ENCODE measurements around the gene FBRSL1. TPM values are rescaled to one million over a fixed set of nuclear protein-coding genes. Genes with fewer than 3 reads are reported as not detected.

Gene FBRSL1
- total and polyA plus RNA-seq, 9 of the 15 experiments (the other 6 are each of a cell fraction or from before 2014, with no cell fraction given), result 0.24 to 129 (median 7.3) TPM

DNA sequence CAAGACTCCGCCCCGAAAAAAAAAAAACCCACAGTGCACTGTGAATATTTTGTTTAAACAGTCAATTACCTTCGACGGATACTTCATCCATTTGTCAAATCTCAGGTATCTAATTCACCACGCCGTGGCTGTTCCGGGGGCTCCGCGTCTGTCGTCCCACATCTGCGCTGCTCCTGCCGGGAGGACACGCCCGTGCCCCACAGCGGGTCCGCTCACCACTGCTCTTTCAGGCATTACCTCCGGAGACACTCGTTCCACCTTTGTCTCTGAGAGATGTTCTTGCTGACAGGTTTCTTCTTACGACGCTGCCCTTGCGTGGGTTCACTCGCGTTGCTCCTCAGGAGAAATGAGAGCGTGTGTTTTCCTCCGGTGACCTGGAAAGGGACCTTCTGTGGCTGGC is 46.9 kb upstream of the FBRSL1 start:
- no peaks in the 10 kb centered on the region for H4K20me1 ChIP-seq (replicated peaks; ENCODE audit: control insufficient read depth, insufficient read depth, low read length)
- no peak overlapping the region for H2AFZ ChIP-seq (ENCODE audit: low read depth, low read length)
- TF ChIP-seq ELF2 (CRISPR knock-in tag; IDR thresholded peaks at IDR 0.05) (no peak), NFE2L1 (tag; IDR thresholded peaks at IDR 0.05; ENCODE audit: borderline replicate concordance, low read depth) (no peak), RBM15 (IDR thresholded peaks at IDR 0.05; ENCODE audit: insufficient read depth, low read length) (no peak), ELF4 (CRISPR knock-in tag; IDR thresholded peaks at IDR 0.05) (no peak), IFI16 (CRISPR knock-in tag; IDR thresholded peaks at IDR 0.05) (no peak), BRD9 (IDR thresholded peaks at IDR 0.05; ENCODE audit: low read depth, partially characterized antibody) (no peak)
- H3K4me3 ChIP-seq, result no peak overlapping the region
- intact Hi-C loops (cut with micrococcal nuclease) (no loop called here), in situ Hi-C loops (cut with MboI) (no loop called here)
- ChIA-PET CTCF (ENCODE audit: low intra/inter-chr PET ratio) (no interaction called here), POLR2A (interaction anchor here (0.7 kb wide), 1 partner anchor 53 kb away, joined by 3 read pairs; no protein-coding TSS in a partner anchor)
- H3K9me1 ChIP-seq (ENCODE audit: control insufficient read depth, insufficient read depth, low read length), result no peaks in the 10 kb centered on the region
- peaks cover 2% of the 10 kb centered on the region; the same call in 1 of the 2 replicates for H3K9me3 ChIP-seq (replicated peaks; ENCODE audit: control insufficient read depth, insufficient read depth, low read depth, low read length)
- H3K27me3 ChIP-seq (ENCODE audit: control insufficient read depth in 2 of 2, insufficient read depth in 2 of 2, low read length in 2 of 2), result peaks cover under 1 to 43% of the 10 kb centered on the region in 2 experiments; a peak in 2 of 5 replicates
- H3K27ac ChIP-seq (ENCODE audit: extremely low read depth, low read depth, low read length), result no peak overlapping the region
- ATAC-seq (no peak), FAIRE-seq (no peak), DNase-seq (ENCODE audit: extremely low read depth in 1 of 4, low spot score in 3 of 4) (no peak)
- no peaks in the 10 kb centered on the region for H3K36me3 ChIP-seq (ENCODE audit: control insufficient read depth, insufficient read depth, low read length)
- H3K9ac ChIP-seq (ENCODE audit: insufficient read depth in 1 of 2, low read depth in 2 of 2, low read length in 2 of 2), result no peak overlapping the region
- BruUV-seq (replicated peaks), result no TSS peak
- 57% methylated on average over 21 of the region's 25 CpGs for WGBS (ENCODE audit: insufficient coverage, low coverage, missing lambda C conversion rate)
- H3K79me2 ChIP-seq (ENCODE audit: control insufficient read depth, insufficient read depth, low read length), result no peaks in the 10 kb centered on the region
- H3K4me1 ChIP-seq (replicated peaks in 1 of 2; ENCODE audit: control insufficient read depth in 2 of 2, insufficient read depth in 2 of 2, low read length in 2 of 2), result peaks cover 0 to 38% of the 10 kb centered on the region in 2 experiments; a peak in 3 of 5 replicates
- no peak overlapping the region for H3K4me2 ChIP-seq (ENCODE audit: insufficient read depth, low read length)

DNA sequence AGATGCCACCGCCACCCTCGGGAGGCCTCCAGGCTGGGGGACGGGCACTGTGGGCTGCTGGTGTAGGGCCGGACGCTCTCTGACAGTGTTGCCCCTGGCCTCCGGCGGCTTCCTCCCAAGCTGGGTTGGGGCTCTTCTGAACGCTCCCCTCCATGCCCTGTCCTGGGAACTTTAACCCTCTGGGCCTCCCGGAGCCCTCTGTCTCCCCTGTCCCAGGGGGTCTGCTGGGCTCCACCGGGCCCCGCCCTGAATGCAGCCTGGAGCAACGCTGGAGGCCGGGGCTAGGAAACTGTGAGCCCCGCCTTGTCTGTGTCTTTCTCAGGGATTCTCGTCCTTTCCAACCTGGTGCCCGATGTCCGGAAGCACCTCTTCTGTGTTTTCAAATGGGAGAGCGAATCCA is 45.7 kb upstream of the FBRSL1 start:
- no peaks in the 10 kb centered on the region for H4K20me1 ChIP-seq (replicated peaks; ENCODE audit: control insufficient read depth, insufficient read depth, low read length)
- H3K4me3 ChIP-seq, result no peak overlapping the region
- H2AFZ ChIP-seq (ENCODE audit: low read depth, low read length), result no peak overlapping the region
- H3K9me1 ChIP-seq (ENCODE audit: control insufficient read depth, insufficient read depth, low read length), result no peaks in the 10 kb centered on the region
- BruUV-seq (replicated peaks), result no TSS peak
- CTCF ChIA-PET (ENCODE audit: low intra/inter-chr PET ratio), result no interaction called here
- H3K27ac ChIP-seq (ENCODE audit: extremely low read depth, low read depth, low read length), result no peak overlapping the region
- no peak for FAIRE-seq
- H3K4me2 ChIP-seq (ENCODE audit: insufficient read depth, low read length), result no peak overlapping the region
- TF ChIP-seq PTTG1 (tag; IDR thresholded peaks at IDR 0.05; ENCODE audit: low read depth) (no peak), BRD4 (IDR thresholded peaks at IDR 0.05) (no peak), TAF15 (IDR thresholded peaks at IDR 0.05; ENCODE audit: low read depth, low read length) (no peak), MBD1 (CRISPR knock-in tag; IDR thresholded peaks at IDR 0.05) (no peak), ETV1 (tag; conservative IDR thresholded peaks at IDR 0.05; ENCODE audit: low read depth) (no peak), MAFF (IDR thresholded peaks at IDR 0.05; ENCODE audit: low read length) (no peak)
- TF ChIP-seq, protein P1, sequence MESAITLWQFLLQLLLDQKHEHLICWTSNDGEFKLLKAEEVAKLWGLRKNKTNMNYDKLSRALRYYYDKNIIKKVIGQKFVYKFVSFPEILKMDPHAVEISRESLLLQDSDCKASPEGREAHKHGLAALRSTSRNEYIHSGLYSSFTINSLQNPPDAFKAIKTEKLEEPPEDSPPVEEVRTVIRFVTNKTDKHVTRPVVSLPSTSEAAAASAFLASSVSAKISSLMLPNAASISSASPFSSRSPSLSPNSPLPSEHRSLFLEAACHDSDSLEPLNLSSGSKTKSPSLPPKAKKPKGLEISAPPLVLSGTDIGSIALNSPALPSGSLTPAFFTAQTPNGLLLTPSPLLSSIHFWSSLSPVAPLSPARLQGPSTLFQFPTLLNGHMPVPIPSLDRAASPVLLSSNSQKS (CRISPR knock-in tag; IDR thresholded peaks at IDR 0.05), result no peak
- H3K9me3 ChIP-seq (replicated peaks; ENCODE audit: control insufficient read depth, insufficient read depth, low read depth, low read length), result peaks cover 2% of the 10 kb centered on the region; the same call in 1 of the 2 replicates
- intact Hi-C loops (cut with micrococcal nuclease) (no loop called here), in situ Hi-C loops (cut with MboI) (no loop called here)
- H3K27me3 ChIP-seq (ENCODE audit: control insufficient read depth in 2 of 2, insufficient read depth in 2 of 2, low read length in 2 of 2), result peaks cover 4 to 37% of the 10 kb centered on the region in 2 experiments; a peak in 3 of 5 replicates
- H3K9ac ChIP-seq (ENCODE audit: insufficient read depth in 1 of 2, low read depth in 2 of 2, low read length in 2 of 2), result no peak overlapping the region
- DNase-seq (ENCODE audit: extremely low read depth in 1 of 4, low spot score in 3 of 4), result no peak
- no peaks in the 10 kb centered on the region for H3K36me3 ChIP-seq (ENCODE audit: control insufficient read depth, insufficient read depth, low read length)
- ATAC-seq, result no peak
- POLR2A ChIA-PET, result no interaction called here
- H3K4me1 ChIP-seq (replicated peaks in 1 of 2; ENCODE audit: control insufficient read depth in 2 of 2, insufficient read depth in 2 of 2, low read length in 2 of 2), result peaks cover 0 to 26% of the 10 kb centered on the region in 2 experiments; a peak in 3 of 5 replicates
- H3K79me2 ChIP-seq (ENCODE audit: control insufficient read depth, insufficient read depth, low read length), result no peaks in the 10 kb centered on the region
- 59% methylated on average over 16 of the region's 18 CpGs for WGBS (ENCODE audit: insufficient coverage, low coverage, missing lambda C conversion rate)
